GM21381 (cell line): Measurements from ENCODE around the gene DMPK.
"Not testable (repeated sequence)": the region's sequence is repeated elsewhere in the genome, so short reads cannot be mapped to it uniquely, and the experiment has no call there.

Experiments
- ATAC-seq: cut with Tn5 transposase; IDR thresholded peaks from one replicate; pipeline ENCODE4 v1.9.1; 2021; ENCODE audit warnings: mild to moderate bottlenecking, moderate library complexity; ENCODE audit not compliant: unreplicated experiment

DMPK gene

GRCh38 chr19:45752639-45753038 lies 29.7 kb downstream of the DMPK start:
- no peak for ATAC-seq

- not testable (repeated sequence) for ATAC-seq
These were observed 30.8 kb downstream of the DMPK start for GRCh38 chr19:45751483-45751882.

GRCh38 chr19:45747513-45747912 lies 34.8 kb downstream of the DMPK start:
- no peak for ATAC-seq

- no peak for ATAC-seq
These were observed 35.4 kb downstream of the DMPK start for GRCh38 chr19:45746866-45747265.

- no peak for ATAC-seq
These were observed 36.7 kb downstream of the DMPK start for GRCh38 chr19:45745606-45746005.

- ATAC-seq, result no peak
These were observed 39.3 kb downstream of the DMPK start for GRCh38 chr19:45742969-45743368.

GRCh38 chr19:45739498-45740439 lies 42.5 kb downstream of the DMPK start:
- no peak for ATAC-seq

- ATAC-seq, result no peak
These were observed 49.0 kb downstream of the DMPK start, which contains the start of gene MEIOSIN for GRCh38 chr19:45733160-45733810. MEIOSIN (plus strand) TSS chr19:45733439; CDS start chr19:45735377, 1,938 bp downstream.

- ATAC-seq, result peak; percentile 91
These were observed 51.7 kb downstream of the DMPK start, which contains the start of gene FBXO46 for GRCh38 chr19:45730368-45731288. FBXO46 (minus strand) TSS chr19:45730896; CDS start chr19:45713495, 17,401 bp downstream.

- ATAC-seq, result no peak
These were observed 52.4 kb downstream of the DMPK start for GRCh38 chr19:45729800-45730290.

GRCh38 chr19:45728683-45729082 lies 53.6 kb downstream of the DMPK start:
- not testable (repeated sequence) for ATAC-seq

GRCh38 chr19:45720065-45720464 lies 62.2 kb downstream of the DMPK start:
- ATAC-seq, result not testable (repeated sequence)
